DMS53 (cell line): ENCODE results near the gene SLC23A3.

Source experiments
- DNase-seq: peaks from one replicate; lab custom pipeline; 2025; lab: John Stamatoyannopoulos, UW

SLC23A3 gene, protein sequence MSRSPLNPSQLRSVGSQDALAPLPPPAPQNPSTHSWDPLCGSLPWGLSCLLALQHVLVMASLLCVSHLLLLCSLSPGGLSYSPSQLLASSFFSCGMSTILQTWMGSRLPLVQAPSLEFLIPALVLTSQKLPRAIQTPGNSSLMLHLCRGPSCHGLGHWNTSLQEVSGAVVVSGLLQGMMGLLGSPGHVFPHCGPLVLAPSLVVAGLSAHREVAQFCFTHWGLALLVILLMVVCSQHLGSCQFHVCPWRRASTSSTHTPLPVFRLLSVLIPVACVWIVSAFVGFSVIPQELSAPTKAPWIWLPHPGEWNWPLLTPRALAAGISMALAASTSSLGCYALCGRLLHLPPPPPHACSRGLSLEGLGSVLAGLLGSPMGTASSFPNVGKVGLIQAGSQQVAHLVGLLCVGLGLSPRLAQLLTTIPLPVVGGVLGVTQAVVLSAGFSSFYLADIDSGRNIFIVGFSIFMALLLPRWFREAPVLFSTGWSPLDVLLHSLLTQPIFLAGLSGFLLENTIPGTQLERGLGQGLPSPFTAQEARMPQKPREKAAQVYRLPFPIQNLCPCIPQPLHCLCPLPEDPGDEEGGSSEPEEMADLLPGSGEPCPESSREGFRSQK

GRCh38 chr2:219169930-219170654 lies at the start of gene SLC23A3:
SLC23A3 (minus strand) TSS chr2:219170029; CDS start chr2:219169984, 45 bp downstream.
- DNase-seq = no peak

- peak; percentile 97 for DNase-seq
Observed at GRCh38 chr2:219218732-219219701, 49.2 kb upstream of the SLC23A3 start, which contains the start of gene ABCB6. ABCB6 (minus strand) TSS chr2:219218958; CDS start chr2:219218673, 285 bp downstream.

DNA sequence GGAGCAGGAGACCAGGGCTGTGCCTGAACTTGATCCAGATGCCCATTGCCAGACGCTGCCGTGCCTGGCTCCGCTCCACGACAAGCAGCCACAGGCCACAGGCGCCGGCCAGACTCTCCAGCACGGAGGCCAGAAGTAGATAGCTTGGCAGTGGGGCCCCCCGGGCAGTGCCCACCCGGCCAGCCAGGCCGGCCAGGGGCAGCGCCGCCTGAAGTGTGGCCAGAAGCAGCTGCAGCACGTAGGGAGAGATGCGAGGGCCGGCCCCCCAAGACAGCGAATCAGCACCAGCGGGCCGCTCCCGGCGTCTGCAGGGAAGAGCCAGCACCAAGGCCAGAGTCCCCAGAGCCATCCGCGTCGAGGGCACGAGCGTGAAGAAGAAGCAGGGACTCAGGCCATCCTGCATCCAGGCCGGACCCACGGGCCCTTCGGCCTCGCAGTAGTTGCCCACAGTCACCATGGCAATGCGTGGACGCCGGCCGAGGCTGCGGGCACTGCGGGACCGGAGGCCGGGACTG lies 48.4 kb upstream of the SLC23A3 start:
- peak; percentile 85 for DNase-seq

DNA sequence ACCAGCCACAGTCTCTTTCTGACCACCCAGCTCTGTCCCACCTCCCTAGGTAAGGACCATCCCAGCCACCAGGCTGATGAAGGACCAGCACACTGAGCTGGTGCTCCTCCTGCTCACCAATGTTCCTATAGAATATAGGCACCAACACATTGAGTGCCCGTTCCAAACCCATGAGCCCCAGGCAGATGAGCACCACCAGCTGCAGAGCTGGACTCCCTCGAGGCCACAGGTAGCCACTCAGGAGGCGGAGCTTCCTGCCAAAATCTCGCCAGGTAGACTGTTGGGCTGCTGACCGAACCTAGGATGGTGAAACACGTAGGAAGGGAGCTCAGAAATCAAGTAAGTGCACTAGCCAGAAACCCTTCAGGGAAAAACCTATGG lies 46.7 kb upstream of the SLC23A3 start:
- DNase-seq = no peak

DNA sequence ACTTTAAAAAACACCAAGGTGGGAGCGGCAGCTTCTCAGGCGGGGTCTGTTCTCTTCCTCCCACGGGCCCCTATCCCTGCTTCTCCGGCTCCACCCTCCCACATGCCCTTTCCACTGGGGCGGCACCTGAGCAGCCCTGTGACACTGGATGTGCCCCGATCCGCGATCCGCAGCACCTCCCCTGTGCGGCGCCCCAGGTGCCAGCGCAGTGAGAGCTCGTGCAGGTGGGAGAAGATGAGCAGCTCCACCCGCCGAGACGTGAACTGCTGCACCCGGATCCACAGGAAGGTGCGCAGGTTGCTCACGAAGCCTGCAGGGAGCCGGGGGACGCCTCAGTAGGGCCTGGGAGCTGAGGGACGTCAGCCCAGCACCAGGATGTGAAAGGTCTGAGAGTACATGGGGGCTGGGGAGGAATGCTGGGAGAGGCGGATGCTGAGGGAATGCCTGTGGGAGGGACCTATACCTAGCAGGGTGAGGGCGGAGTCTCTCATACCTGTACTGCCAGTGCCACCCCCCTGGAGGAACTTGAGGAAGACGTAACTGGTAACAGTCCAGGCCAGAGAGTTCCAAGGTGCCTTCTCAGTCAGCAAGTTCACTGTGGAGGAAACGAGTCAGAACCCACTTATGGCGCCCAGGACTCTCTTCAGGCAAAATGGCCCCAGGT lies 46.2 kb upstream of the SLC23A3 start:
- DNase-seq = no peak

- no peak for DNase-seq
Observed at GRCh38 chr2:219214786-219215185, 45.0 kb upstream of the SLC23A3 start.

DNA sequence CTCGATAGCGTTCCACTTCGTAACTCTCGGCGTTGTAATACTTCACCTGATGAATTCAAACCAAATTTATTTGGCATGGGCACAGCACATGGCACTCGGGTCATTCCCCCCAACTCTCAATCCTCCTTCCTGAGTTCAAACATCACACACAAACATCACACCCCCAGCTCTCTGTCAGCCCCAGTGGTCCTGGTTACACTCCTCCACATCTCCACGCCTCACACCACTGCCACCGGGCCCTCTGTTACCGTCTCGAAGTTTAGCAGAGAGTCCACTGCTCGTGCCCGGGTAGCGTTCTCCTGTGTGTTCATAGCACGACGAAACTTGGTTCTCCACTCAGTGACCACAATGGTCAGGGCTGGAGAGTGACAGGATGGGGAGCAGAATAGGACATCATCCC lies 44.3 kb upstream of the SLC23A3 start:
- no peak for DNase-seq

GRCh38 chr2:219213486-219214071 lies 43.8 kb upstream of the SLC23A3 start:
- DNase-seq = no peak

DNA sequence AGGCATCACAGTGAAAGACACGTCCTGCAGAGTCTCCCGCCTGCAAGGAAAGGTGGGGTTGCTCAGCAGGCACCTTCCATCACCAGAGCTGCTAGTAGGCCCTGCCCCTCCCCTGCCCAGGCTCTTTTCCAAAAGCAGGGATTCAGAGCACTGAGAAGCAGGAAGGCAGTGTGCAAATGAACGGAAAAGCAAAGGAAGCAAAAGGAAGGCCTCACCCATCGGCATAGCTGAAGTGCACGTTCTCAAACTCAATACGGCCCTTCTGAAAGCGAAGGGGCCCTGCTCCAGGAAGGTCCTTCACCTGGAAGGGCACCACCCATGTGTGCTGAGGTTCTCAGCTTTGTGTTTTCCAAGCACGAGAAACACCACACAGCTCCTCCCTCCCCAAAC lies 43.2 kb upstream of the SLC23A3 start:
- DNase-seq = no peak

- no peak for DNase-seq
Observed at GRCh38 chr2:219210886-219211362, 41.1 kb upstream of the SLC23A3 start.

DNA sequence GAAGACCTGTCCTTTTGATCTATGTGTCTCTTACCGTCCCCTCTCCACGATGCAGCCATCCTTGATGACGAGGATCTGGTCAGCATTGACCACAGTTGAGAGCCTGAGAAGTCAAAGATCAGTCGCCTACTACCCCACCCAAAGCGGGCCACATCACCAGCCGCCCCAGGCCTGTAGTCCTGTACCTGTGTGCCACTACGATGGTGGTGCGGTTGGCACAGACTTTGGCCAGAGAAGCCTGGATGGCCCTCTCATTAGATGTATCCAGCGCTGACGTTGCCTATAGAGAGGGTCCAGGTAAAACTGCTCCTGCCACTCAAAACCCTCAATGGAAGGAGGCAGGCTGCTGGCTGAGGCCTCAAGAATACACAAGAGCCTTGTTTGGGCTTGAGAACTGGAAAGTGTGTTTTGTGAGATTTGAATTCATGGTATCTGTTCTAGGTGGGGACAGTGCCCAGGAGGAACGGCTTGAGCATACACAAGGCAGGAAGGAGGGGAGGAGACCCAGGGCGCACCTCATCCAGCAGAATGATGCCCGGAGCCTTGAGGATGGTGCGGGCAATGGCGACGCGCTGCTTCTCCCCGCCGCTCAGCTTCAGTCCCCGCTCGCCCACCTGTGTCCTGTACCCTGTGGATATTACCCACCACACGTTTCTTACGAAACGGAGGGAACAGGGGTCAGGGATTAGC lies 40.5 kb upstream of the SLC23A3 start:
- DNase-seq = no peak

- DNase-seq = no peak
Observed at GRCh38 chr2:219209236-219210195, 39.7 kb upstream of the SLC23A3 start.

GRCh38 chr2:219207884-219208740 lies 38.3 kb upstream of the SLC23A3 start:
- DNase-seq = peak; percentile 45

DNA sequence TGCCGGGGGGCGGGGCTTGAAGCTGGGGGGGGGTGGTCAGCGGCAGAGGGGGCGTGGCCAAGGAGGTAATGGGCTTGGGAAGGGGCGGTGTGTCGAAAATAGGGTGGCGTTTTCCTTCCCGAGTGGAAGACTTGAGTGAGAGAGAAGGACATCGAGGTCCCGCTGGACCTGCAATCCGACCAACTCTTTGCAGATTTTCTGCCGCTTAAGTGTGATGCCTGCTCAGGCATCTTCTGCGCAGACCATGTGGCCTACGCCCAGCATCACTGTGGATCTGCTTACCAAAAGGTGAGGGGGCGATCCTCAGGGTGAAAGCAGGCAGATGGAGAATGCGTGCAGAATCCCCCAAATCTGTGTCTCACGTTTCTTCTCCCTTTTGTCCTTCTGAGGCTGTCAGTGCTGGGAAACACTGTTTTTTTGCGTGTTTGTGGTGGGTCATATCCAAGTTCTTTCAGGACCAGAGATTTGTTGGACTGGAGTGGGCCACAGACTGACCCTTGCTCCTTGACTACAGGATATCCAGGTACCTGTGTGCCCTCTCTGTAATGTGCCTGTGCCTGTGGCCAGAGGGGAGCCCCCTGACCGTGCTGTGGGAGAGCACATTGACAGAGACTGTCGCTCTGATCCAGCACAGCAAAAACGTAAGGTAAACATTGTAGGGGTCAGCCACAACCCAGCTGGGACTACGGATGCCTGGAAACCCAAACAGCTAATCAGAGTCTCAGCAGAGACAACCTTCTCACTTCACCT lies 37.5 kb upstream of the SLC23A3 start:
- peak; percentile 33 for DNase-seq

DNA sequence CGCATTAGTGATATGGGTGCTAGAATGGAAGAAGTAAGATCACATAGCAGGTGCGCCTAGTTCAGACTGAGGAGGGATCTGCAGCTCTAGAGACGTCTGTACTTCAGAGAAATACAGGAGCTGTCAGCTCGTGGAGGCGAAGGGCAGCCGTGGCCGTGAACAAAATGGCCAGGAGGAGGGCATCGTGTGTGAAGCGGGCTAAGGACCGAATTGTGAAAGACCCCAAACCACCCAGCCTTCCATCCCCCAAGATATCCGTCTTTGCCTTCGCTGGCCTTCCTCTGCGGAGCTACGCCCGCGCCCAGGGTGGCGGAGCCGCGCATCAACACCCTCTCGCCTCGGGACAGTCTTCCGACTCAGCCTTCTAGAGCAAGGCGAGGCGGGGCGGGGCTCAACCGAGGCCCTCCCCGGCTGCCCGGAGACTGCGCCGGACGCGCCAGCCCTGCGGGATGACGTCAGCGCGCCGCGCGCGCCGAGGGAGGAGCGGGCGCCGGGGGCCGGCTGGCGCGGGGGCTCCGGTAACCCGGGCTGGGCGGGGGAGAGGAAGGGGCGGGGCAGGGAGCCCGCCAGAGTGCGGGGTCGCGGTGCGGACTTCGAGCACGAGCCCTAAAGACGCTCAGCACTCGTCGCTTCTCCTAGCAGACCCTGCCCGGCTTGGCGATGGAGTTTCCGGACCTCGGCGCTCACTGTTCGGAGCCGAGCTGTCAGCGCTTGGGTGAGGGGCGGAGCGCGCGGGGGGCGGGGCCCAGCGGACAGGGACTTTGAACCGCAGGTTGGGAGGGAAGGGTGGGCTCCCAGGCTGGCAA lies 36.7 kb upstream of the SLC23A3 start, which contains the start of gene ZFAND2B:
Gene ZFAND2B, plus strand, starts transcription at position 455 of the 806 bp plus-strand sequence. Its CDS starts 206 bp downstream, at position 661.
- peak; percentile 95 for DNase-seq

- no peak for DNase-seq
Observed at GRCh38 chr2:219205981-219206327, 36.1 kb upstream of the SLC23A3 start.
